ENCODE results near the gene GUCY2D.

- TF ChIP-seq, protein P1, sequence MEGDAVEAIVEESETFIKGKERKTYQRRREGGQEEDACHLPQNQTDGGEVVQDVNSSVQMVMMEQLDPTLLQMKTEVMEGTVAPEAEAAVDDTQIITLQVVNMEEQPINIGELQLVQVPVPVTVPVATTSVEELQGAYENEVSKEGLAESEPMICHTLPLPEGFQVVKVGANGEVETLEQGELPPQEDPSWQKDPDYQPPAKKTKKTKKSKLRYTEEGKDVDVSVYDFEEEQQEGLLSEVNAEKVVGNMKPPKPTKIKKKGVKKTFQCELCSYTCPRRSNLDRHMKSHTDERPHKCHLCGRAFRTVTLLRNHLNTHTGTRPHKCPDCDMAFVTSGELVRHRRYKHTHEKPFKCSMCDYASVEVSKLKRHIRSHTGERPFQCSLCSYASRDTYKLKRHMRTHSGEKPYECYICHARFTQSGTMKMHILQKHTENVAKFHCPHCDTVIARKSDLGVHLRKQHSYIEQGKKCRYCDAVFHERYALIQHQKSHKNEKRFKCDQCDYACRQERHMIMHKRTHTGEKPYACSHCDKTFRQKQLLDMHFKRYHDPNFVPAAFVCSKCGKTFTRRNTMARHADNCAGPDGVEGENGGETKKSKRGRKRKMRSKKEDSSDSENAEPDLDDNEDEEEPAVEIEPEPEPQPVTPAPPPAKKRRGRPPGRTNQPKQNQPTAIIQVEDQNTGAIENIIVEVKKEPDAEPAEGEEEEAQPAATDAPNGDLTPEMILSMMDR (IDR thresholded peaks at IDR 0.05), result peak; percentile 73 to 99 (median 90)
- TF ChIP-seq POLR2A (IDR thresholded peaks at IDR 0.05), result no peak
Observed at GRCh38 chr17:7989781-7990655, 12.4 kb upstream of the GUCY2D start.

Measured in thyroid gland (tissue), 4 donors.